ENCODE data around the gene MINDY4.

Gene MINDY4

GRCh38 chr7:30740417-30741181 lies 30.6 kb upstream of the MINDY4 start:
- DNase-seq (ENCODE audit: low read depth), result no peak
- no peak overlapping the region for H3K4me3 ChIP-seq (ENCODE audit: low read length)
- peak; percentile 100 for TF ChIP-seq CTCF (conservative IDR thresholded peaks at IDR 0.05; ENCODE audit: low read depth, low read length)

GRCh38 chr7:30741289-30741688 lies 29.9 kb upstream of the MINDY4 start:
- H3K4me3 ChIP-seq (ENCODE audit: low read length), result no peak overlapping the region
- no peak for TF ChIP-seq CTCF (conservative IDR thresholded peaks at IDR 0.05; ENCODE audit: low read depth, low read length)
- DNase-seq (ENCODE audit: low read depth), result no peak

- peak; percentile 16 for TF ChIP-seq CTCF (conservative IDR thresholded peaks at IDR 0.05; ENCODE audit: low read depth, low read length)
- H3K4me3 ChIP-seq (ENCODE audit: low read length), result no peak overlapping the region
- no peak for DNase-seq (ENCODE audit: low read depth)
Measured at GRCh38 chr7:30743371-30744074, 27.7 kb upstream of the MINDY4 start.

GRCh38 chr7:30744075-30744417 lies 27.2 kb upstream of the MINDY4 start:
- no peak for DNase-seq (ENCODE audit: low read depth)
- TF ChIP-seq CTCF (conservative IDR thresholded peaks at IDR 0.05; ENCODE audit: low read depth, low read length), result no peak
- H3K4me3 ChIP-seq (ENCODE audit: low read length), result no peak overlapping the region

GRCh38 chr7:30745261-30745941 lies 25.8 kb upstream of the MINDY4 start:
- H3K4me3 ChIP-seq (ENCODE audit: low read length), result no peak overlapping the region
- no peak for DNase-seq (ENCODE audit: low read depth)
- TF ChIP-seq CTCF (conservative IDR thresholded peaks at IDR 0.05; ENCODE audit: low read depth, low read length), result no peak

GRCh38 chr7:30750010-30750409 lies 21.2 kb upstream of the MINDY4 start:
- H3K4me3 ChIP-seq (ENCODE audit: low read length), result no peak overlapping the region
- DNase-seq (ENCODE audit: low read depth), result no peak
- no peak for TF ChIP-seq CTCF (conservative IDR thresholded peaks at IDR 0.05; ENCODE audit: low read depth, low read length)
